Heart left ventricle (tissue), 13 donors: ENCODE results near the gene LETM1.

ENCODE experiments used
- POLR2A ChIP-seq, 2 donors: fragments of 450-650 bp; IDR thresholded peaks; one replicate each; pipeline ENCODE4 v1.6.1; 2017; ENCODE audit warnings: antibody characterized with exemption in 2 of 2, mild to moderate bottlenecking in 2 of 2, moderate library complexity in 2 of 2
- TF ChIP-seq, protein P1 (sequence below), 12 donors: fragments of 200-600 bp; sonication (generic) in 4 of 12; IDR thresholded peaks; one replicate each; pipeline versions ENCODE4 v1.5.0 to v1.8.0; 2018 to 2022; ENCODE audit warnings: antibody characterized with exemption in 12 of 12, mild to moderate bottlenecking in 5 of 12
- donor health status: ischemic (EF 13 %, LVEDD 7.1; RV severe dilation, severe dysfunction).
- donor health status: DM: no; HTN: yes; CAD: no.
- donor health status: DM: no; HTN: no; CAD: no.
- donor health status: ischemic (EF 25% LVEDD 6.9; RV normal size, moderate dysfunction).
- donor health status: ischemic (EF 25% LVEDD 5.7; RV mildly dilated, moderate dysfunction).
- donor health status: ischemic (EF 35%, LVEDD 5.7; RV mildly dilated, moderate dysfunction).
- donor health status: nonischemic (EF 11% LVEDD 7.7; RV severe dilation, severe dysfunction).
- donor health status: DM: yes; HTN: yes; CAD: no.
- donor health status: PGD.
- donor health status: ischemic (EF 29% LVEDD 5.4; RV normal size, mild dysfunction).
- donor health status: nonischemic (EF 23%, LVEDD 6.1; RV moderate dilation, normal function).

DNA sequence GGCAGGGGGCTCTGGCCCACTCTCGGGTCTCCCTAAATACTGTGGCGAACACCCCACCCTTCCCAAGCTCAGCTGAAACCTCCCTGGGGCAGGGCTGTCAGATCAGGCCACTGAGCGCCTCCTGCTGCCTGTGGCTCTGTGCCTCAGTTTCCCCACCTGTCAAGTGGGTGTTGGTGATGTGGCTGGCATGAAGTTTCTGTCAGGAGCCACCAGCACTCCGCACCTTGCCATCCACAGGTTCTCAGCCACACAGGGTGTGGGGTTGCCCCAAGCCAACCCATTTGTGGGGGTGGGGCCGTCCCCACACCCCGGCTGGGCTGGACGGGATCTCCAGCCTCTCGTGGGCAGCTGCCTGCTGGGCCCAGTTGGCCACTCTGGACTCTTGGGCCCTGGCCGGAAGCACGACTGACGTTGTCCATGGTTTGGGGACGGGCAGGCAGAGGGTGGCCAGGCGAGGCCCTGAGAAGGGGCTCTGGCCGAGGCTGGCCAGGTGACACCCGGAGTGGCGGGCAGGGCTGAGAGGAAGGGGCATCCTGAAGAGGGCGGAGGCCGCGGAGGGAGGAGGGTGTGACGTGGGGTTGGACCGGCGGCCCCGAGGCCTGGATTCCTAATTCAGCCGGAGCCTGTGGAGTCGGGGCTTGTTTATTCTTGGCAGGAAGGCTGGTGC, 68.4 kb downstream of the LETM1 start:
- TF ChIP-seq, protein P1, sequence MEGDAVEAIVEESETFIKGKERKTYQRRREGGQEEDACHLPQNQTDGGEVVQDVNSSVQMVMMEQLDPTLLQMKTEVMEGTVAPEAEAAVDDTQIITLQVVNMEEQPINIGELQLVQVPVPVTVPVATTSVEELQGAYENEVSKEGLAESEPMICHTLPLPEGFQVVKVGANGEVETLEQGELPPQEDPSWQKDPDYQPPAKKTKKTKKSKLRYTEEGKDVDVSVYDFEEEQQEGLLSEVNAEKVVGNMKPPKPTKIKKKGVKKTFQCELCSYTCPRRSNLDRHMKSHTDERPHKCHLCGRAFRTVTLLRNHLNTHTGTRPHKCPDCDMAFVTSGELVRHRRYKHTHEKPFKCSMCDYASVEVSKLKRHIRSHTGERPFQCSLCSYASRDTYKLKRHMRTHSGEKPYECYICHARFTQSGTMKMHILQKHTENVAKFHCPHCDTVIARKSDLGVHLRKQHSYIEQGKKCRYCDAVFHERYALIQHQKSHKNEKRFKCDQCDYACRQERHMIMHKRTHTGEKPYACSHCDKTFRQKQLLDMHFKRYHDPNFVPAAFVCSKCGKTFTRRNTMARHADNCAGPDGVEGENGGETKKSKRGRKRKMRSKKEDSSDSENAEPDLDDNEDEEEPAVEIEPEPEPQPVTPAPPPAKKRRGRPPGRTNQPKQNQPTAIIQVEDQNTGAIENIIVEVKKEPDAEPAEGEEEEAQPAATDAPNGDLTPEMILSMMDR (IDR thresholded peaks at IDR 0.05): no peak
- no peak for TF ChIP-seq POLR2A (IDR thresholded peaks at IDR 0.05)
